GM13976 (cell line): ENCODE measurements around the gene ADGRG7.
"Not testable (repeated sequence)": the region's sequence is repeated elsewhere in the genome, so short reads cannot be mapped to it uniquely, and the experiment has no call there.

Experiments
- DNase-seq: peaks from one replicate; pipeline ENCODE4 v3.0.0; 2012; ENCODE audit warnings: low spot score
- CTCF ChIP-seq: IDR thresholded peaks from 2 replicates; pipeline ENCODE4 v1.5.1; 2012; ENCODE audit warnings: borderline replicate concordance, mild to moderate bottlenecking; ENCODE audit not compliant: insufficient read depth; ENCODE audit errors: extremely low read depth, missing control alignments, control extremely low read depth
- in situ Hi-C: fragments of 300-500 bp; cut with MboI; formaldehyde crosslinking; loops from one replicate; pipeline ENCODE4 v1.12.0; 2022; ENCODE audit warnings: low sequenced_read_pairs, mixed read lengths, inconsistent platforms; ENCODE audit not compliant: unreplicated experiment

The ADGRG7 gene

GRCh38 chr3:100653604-100654294 is 44.3 kb downstream of the ADGRG7 start:
- no peak for DNase-seq
- TF ChIP-seq CTCF = no peak
- in situ Hi-C loops = no loop called here

- TF ChIP-seq CTCF = no peak
- DNase-seq = no peak
- in situ Hi-C loops = no loop called here
These were observed 47.5 kb downstream of the ADGRG7 start for GRCh38 chr3:100656945-100657344.

GRCh38 chr3:100661294-100661693 is 51.9 kb downstream of the ADGRG7 start:
- in situ Hi-C loops, DNase-seq: not testable (repeated sequence)

- in situ Hi-C loops = no loop called here
- DNase-seq = no peak
- no peak for TF ChIP-seq CTCF
These were observed 52.9 kb downstream of the ADGRG7 start for GRCh38 chr3:100662113-100662823.

- no peak for DNase-seq
- TF ChIP-seq CTCF = no peak
- in situ Hi-C loops = no loop called here
These were observed 55.8 kb downstream of the ADGRG7 start for GRCh38 chr3:100665230-100665629.

- in situ Hi-C loops, DNase-seq: not testable (repeated sequence)
These were observed 57.3 kb downstream of the ADGRG7 start for GRCh38 chr3:100666699-100667098.

- in situ Hi-C loops, DNase-seq: not testable (repeated sequence)
These were observed 57.9 kb downstream of the ADGRG7 start for GRCh38 chr3:100667316-100667715.

- in situ Hi-C loops, DNase-seq: not testable (repeated sequence)
These were observed 61.6 kb downstream of the ADGRG7 start for GRCh38 chr3:100670995-100671394.

GRCh38 chr3:100681496-100681895 is 72.1 kb downstream of the ADGRG7 start:
- TF ChIP-seq CTCF = no peak
- in situ Hi-C loops = no loop called here

More at GRCh38 chr3:100681496-100681895, 72.1 kb downstream of the ADGRG7 start:
- no peak for DNase-seq
